Hematopoietic multipotent progenitor cell treated with erythropoietin and hydrocortisone succinate and interleukin-3 and kit ligand, for 8 days (in vitro differentiated cells): Measurements from ENCODE around the gene SFR1.

Experiments used
- DNase-seq: peaks from one replicate; pipeline ENCODE4 v3.0.0-alpha.2; 2015

SFR1 gene

GRCh38 chr10:104121485-104122224, at the start of gene SFR1:
Gene SFR1 (plus strand): TSS chr10:104122171. CDS start chr10:104122184, 13 bp downstream.
- DNase-seq, result peak; percentile 98

GRCh38 chr10:104072786-104073185, 49.2 kb upstream of the SFR1 start:
- no peak for DNase-seq

- no peak for DNase-seq
These were observed 47.5 kb upstream of the SFR1 start for GRCh38 chr10:104074505-104074904.

DNA sequence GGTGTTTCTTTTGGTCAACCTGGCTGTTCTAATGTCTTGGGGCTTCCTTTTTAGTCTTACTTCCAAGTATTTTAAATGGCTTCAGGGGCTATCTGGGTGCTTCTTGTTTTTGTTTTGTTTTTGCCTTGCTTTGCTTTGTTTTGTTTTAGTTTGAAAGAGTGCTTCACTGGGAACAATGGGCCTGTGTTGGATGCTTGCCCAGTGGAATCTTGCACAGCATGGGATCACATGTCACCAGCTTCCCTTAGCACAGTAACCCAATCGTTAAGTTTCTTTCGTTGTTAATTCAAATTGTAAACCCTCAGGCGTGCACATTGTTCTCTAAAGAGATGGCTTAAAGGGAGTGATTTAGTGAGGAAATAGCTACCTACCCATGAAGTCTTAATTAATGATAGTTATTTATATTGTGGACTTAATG, 45.2 kb upstream of the SFR1 start:
- no peak for DNase-seq

GRCh38 chr10:104077247-104077646, 44.7 kb upstream of the SFR1 start:
- DNase-seq, result no peak

DNA sequence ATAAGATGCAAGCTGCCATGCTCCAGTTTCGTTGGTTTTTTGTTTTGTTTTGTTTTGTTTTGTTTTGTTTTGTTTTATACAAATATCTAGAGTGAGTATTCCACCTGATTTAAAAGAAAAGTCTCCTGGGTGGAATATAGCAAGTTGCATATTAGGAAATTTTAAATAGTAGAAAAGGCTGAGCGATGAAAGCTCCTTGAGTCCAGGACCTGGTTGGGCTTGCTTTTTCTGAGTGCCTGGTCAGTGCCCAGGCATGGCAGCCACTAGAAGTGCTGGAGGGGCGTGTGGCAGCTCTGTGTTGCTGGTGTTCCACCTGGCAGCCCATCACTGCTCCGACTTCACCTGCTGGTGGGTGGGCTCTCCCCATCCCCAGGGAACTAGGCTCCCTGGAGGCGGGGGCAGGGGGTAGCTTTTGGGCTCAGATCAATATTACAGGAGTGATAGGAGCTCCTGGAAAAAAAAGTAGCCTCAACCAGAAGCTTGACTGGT, 44.3 kb upstream of the SFR1 start:
- DNase-seq, result no peak

DNA sequence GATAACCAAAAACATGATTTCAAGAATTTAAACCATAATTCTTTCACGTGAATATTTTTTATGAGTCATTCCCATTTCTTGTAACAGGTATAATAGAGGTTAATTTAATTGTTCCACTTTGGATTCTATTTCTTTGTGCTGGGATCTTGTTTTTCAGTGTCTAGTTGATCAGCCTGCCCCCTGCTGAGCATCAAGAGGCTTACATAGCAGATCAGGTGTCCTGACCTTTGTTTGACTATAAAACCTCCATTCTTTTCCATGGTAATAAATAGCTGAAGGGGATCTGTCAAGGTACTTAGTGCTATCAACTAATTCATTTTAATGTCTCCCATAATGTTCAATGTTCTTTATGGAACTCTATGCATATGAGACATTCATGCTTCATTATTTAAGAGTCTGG, 41.2 kb upstream of the SFR1 start:
- DNase-seq, result peak; percentile 58

- DNase-seq, result no peak
These were observed 40.0 kb upstream of the SFR1 start for GRCh38 chr10:104081998-104082397.

- DNase-seq, result no peak
These were observed 37.4 kb upstream of the SFR1 start for GRCh38 chr10:104084482-104085142.

- DNase-seq, result no peak
These were observed 36.1 kb upstream of the SFR1 start, which contains the start of gene COL17A1 for GRCh38 chr10:104085801-104086400. Gene COL17A1 (minus strand): TSS chr10:104085880. CDS start chr10:104080673, 5,207 bp downstream.

DNA sequence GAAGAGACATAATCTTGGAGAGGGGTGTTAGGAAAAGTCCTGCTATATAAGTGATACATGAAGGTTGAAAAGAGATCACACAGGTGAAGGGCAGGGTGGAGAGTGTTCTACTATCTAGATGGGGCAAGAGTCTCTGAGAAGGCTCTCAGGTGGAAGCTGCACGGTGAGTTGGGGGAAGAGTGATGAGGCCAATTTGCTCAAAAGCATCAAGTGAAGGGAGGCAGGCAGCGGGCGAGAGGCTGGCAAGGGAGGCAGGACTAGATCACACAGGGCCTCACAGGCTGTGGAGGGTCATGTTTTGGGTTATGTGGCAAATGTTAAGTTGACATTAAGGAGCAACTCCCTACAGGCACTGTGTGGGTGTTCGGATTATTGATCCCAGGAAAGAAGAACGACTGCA, 33.7 kb upstream of the SFR1 start:
- DNase-seq, result no peak

- DNase-seq, result no peak
These were observed 32.4 kb upstream of the SFR1 start for GRCh38 chr10:104089621-104090020.

DNA sequence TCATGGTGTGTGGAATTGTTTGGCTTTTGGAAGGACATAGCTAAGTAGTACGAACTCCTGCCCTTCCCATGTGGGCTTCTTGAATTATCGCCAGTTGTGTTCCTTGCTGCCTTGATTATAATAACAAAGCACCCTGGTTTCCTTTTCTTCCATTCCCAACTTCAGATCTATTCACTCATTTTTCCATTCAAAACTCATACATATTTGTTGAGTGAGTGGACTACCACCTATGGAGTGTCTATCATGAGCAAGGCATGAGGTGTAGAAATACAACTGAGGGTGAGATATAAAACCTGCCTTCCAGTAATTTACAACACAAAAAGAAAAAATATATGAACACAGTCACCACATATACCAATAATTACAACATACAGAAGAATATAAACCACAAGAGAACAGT, 31.4 kb upstream of the SFR1 start:
- DNase-seq, result no peak

DNA sequence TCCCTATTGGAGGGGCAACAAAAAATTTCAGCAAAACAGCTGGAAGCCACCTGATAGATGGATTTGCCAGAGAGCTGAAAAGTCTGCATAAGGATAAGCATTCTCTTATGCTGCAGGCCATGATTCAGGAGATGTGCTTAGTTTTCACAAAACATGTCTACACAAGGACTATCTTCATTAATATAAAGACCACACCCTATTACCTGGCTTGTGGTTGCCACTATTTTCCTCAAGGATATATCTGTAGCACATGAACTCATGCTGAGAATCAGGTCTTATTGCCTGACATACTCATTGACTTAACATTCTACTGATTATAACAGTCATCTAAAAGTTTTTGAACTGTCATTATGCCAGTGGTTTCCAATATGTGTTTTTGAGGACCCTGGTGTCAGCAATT, 29.2 kb upstream of the SFR1 start:
- DNase-seq, result no peak

- no peak for DNase-seq
These were observed 25.3 kb upstream of the SFR1 start for GRCh38 chr10:104096692-104097091.

DNA sequence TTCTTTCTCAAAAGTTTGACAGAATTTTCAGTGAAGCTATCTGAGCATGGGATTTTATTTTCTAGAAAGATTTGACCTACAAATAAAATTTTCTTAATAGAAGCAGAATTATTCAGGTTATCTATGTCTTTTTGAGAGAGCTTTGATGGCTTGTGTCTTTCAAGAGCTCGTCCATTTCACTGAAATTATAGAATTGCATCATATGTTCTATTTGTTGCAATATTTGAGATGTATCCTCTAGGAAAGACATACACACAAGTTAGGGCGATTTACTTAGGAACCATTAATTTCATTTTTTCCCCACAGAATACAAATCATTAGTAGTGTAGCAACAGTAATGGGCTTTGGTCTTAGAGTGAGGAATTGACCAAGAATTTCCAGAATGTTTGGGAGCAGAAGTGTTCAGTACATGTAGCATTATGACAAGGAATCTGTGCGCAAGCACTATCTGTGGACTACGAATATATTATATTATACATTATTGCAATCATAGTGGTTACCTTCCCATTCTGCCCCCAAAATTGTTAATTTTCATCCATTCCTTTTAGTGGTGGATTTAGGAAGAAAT, 23.5 kb upstream of the SFR1 start:
- no peak for DNase-seq

DNA sequence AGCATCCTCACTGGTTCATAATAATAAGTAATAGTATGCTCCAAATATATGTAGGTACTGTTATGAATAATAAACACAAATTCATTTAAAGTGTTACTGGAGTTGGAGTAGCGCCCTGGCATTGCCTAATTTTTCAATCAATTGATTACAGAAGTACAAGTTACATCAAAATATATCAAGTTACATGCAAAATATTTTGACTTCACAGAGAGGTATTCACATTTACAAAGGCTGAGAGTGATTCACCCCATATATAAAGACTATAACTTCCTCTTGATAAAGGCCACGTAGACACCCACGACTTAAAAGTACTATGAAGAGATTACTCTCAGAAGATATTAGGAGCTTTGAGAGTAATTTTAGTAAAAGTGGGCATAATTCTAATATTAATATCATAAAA, 22.7 kb upstream of the SFR1 start:
- no peak for DNase-seq

GRCh38 chr10:104099941-104100340, 22.0 kb upstream of the SFR1 start:
- DNase-seq, result no peak

- DNase-seq, result no peak
These were observed 21.2 kb upstream of the SFR1 start for GRCh38 chr10:104100795-104101194.

DNA sequence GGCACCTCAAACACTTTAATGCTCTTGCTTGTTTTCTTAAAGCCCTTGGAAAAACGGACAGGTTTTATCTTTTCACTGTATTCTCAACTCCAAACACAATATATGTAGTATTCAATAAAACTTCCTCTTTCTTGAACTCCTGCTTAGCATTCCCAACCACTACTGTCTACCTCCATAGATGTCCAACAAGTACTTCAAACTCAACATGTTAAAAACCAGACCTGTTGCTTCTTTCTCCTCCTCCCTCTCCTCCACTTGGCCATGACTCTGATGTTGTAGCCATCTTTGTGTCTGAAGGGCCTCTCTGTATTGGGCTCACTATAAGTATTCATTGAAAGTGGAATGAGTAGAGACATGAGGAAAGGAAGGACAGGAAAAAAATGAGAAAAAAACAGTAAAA, 20.1 kb upstream of the SFR1 start:
- no peak for DNase-seq

- no peak for DNase-seq
These were observed 18.0 kb upstream of the SFR1 start for GRCh38 chr10:104103956-104104355.

DNA sequence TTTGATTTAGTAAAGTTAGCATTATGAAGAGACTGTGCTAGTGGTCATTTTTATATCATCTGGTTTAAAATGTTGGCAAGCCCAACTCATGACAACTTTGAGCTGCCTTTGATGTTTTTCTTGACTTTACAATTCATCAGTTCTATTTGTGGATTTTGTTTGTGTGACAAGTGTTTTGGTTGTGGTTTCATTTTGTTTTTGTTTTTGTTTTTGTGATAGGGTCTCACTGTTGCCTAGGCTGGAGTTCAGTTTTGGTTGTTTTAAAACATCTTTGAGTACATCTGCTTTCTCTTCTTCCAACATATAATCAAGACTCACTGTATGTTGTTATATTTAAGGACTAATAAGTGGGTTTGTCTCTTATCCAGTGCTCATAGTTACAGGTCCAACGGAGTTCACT, 17.6 kb upstream of the SFR1 start:
- no peak for DNase-seq

- no peak for DNase-seq
These were observed 17.0 kb upstream of the SFR1 start for GRCh38 chr10:104104926-104105325.
